B cell (primary cell): Measurements from ENCODE around the gene SNED1.

Experiments
- EZH2 ChIP-seq: IDR thresholded peaks from 2 replicates; pipeline ENCODE4 v1.6.1; 2012; ENCODE audit warnings: borderline replicate concordance, low read depth, mild to moderate bottlenecking, moderate library complexity, low read length; ENCODE audit not compliant: insufficient read depth, poor library complexity, severe bottlenecking
- TF ChIP-seq, protein P1 (sequence below): fragments of 200-600 bp; IDR thresholded peaks from one replicate; pipeline ENCODE4 v1.8.0; 2022; ENCODE audit warnings: antibody characterized with exemption, mild to moderate bottlenecking

- TF ChIP-seq, protein P1, sequence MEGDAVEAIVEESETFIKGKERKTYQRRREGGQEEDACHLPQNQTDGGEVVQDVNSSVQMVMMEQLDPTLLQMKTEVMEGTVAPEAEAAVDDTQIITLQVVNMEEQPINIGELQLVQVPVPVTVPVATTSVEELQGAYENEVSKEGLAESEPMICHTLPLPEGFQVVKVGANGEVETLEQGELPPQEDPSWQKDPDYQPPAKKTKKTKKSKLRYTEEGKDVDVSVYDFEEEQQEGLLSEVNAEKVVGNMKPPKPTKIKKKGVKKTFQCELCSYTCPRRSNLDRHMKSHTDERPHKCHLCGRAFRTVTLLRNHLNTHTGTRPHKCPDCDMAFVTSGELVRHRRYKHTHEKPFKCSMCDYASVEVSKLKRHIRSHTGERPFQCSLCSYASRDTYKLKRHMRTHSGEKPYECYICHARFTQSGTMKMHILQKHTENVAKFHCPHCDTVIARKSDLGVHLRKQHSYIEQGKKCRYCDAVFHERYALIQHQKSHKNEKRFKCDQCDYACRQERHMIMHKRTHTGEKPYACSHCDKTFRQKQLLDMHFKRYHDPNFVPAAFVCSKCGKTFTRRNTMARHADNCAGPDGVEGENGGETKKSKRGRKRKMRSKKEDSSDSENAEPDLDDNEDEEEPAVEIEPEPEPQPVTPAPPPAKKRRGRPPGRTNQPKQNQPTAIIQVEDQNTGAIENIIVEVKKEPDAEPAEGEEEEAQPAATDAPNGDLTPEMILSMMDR, result no peak
- no peak for TF ChIP-seq EZH2
Observed at GRCh38 chr2:241019441-241020139, 21.2 kb downstream of the SNED1 start.
